ENCODE data around the gene USP35.

- TF ChIP-seq, protein P1, sequence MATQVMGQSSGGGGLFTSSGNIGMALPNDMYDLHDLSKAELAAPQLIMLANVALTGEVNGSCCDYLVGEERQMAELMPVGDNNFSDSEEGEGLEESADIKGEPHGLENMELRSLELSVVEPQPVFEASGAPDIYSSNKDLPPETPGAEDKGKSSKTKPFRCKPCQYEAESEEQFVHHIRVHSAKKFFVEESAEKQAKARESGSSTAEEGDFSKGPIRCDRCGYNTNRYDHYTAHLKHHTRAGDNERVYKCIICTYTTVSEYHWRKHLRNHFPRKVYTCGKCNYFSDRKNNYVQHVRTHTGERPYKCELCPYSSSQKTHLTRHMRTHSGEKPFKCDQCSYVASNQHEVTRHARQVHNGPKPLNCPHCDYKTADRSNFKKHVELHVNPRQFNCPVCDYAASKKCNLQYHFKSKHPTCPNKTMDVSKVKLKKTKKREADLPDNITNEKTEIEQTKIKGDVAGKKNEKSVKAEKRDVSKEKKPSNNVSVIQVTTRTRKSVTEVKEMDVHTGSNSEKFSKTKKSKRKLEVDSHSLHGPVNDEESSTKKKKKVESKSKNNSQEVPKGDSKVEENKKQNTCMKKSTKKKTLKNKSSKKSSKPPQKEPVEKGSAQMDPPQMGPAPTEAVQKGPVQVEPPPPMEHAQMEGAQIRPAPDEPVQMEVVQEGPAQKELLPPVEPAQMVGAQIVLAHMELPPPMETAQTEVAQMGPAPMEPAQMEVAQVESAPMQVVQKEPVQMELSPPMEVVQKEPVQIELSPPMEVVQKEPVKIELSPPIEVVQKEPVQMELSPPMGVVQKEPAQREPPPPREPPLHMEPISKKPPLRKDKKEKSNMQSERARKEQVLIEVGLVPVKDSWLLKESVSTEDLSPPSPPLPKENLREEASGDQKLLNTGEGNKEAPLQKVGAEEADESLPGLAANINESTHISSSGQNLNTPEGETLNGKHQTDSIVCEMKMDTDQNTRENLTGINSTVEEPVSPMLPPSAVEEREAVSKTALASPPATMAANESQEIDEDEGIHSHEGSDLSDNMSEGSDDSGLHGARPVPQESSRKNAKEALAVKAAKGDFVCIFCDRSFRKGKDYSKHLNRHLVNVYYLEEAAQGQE (IDR thresholded peaks at IDR 0.05; ENCODE audit: insufficient read depth in 1 of 2, low read depth in 2 of 2, low read length in 1 of 2) = no peak
- TF ChIP-seq, protein P2, sequence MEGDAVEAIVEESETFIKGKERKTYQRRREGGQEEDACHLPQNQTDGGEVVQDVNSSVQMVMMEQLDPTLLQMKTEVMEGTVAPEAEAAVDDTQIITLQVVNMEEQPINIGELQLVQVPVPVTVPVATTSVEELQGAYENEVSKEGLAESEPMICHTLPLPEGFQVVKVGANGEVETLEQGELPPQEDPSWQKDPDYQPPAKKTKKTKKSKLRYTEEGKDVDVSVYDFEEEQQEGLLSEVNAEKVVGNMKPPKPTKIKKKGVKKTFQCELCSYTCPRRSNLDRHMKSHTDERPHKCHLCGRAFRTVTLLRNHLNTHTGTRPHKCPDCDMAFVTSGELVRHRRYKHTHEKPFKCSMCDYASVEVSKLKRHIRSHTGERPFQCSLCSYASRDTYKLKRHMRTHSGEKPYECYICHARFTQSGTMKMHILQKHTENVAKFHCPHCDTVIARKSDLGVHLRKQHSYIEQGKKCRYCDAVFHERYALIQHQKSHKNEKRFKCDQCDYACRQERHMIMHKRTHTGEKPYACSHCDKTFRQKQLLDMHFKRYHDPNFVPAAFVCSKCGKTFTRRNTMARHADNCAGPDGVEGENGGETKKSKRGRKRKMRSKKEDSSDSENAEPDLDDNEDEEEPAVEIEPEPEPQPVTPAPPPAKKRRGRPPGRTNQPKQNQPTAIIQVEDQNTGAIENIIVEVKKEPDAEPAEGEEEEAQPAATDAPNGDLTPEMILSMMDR (IDR thresholded peaks at IDR 0.05) = no peak
- TF ChIP-seq POLR2AphosphoS5 (IDR thresholded peaks at IDR 0.05; ENCODE audit: low read depth, low read length) (no peak), SIN3A (IDR thresholded peaks at IDR 0.05; ENCODE audit: borderline replicate concordance, insufficient read depth, low read depth, low read length) (no peak)
Measured at GRCh38 chr11:78200553-78200952, 11.8 kb downstream of the USP35 start.

Data from Panc1 (cell line).